Measurements from ENCODE around the gene NBPF26.
"Not testable (repeated sequence)": the region's sequence is repeated elsewhere in the genome, so short reads cannot be mapped to it uniquely, and the experiment has no call there.

Gene NBPF26

GRCh38 chr1:120723715-120724402, at the start of gene NBPF26:
TSS of gene NBPF26 (plus strand) at chr1:120723945.
- DNase-seq: not testable (repeated sequence)

DNA sequence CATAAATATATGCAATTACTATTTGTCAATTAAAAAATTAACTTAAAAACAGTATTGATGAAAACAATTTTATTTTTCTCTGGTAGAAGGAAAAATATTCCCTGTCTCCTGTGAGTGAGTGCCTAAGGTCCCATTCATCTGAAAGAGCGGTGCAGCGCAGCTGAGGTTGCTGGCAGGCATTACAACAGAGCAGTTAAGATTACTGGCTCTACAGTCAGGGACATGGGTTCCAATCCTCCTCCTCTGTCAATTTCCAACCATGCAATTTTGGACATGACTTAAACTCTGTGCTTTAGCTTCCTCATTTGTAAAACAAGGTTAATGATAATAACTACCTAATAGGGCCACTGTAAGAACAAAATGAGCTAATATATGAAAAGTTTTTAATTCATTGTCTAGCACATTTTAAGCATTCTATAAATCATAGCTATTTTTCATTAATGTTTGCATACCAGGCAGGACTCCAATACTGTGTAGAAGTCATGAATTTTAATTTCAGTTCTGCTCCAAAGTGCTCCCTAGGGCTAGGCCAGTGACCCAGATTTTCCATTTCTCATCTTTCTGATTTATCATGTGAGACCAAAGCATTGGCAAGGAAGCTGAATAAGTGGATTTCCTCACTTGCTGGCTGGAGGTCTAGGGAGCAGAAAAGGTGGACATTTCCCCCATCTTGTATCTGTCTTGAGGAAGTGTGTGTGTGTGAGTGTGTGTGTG, 43.5 kb upstream of the NBPF26 start:
- not testable (repeated sequence) for DNase-seq

GRCh38 chr1:120680938-120681337, 42.8 kb upstream of the NBPF26 start:
- DNase-seq: not testable (repeated sequence)

- DNase-seq: not testable (repeated sequence)
Observed at GRCh38 chr1:120684397-120684796, 39.3 kb upstream of the NBPF26 start.

- not testable (repeated sequence) for DNase-seq
Observed at GRCh38 chr1:120685622-120686021, 38.1 kb upstream of the NBPF26 start.

DNA sequence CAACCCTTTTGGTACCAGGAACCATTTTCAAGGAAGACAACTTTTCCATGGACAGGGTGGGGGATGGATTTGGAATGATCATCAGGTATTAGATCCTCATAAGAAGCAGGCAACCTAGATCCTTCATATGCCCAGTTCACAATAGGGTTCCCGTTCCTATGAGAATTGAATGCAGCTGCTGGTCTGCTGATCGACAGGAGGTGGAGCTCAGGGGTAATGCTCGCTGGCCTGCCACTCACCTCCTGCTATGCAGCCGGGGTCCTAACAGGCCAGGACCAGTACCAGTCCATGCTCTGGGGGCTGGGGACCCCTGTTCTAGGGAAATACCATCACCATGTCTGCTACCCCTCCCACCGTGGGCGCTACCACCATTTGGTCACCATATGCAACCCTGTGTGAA, 36.5 kb upstream of the NBPF26 start:
- not testable (repeated sequence) for DNase-seq

DNA sequence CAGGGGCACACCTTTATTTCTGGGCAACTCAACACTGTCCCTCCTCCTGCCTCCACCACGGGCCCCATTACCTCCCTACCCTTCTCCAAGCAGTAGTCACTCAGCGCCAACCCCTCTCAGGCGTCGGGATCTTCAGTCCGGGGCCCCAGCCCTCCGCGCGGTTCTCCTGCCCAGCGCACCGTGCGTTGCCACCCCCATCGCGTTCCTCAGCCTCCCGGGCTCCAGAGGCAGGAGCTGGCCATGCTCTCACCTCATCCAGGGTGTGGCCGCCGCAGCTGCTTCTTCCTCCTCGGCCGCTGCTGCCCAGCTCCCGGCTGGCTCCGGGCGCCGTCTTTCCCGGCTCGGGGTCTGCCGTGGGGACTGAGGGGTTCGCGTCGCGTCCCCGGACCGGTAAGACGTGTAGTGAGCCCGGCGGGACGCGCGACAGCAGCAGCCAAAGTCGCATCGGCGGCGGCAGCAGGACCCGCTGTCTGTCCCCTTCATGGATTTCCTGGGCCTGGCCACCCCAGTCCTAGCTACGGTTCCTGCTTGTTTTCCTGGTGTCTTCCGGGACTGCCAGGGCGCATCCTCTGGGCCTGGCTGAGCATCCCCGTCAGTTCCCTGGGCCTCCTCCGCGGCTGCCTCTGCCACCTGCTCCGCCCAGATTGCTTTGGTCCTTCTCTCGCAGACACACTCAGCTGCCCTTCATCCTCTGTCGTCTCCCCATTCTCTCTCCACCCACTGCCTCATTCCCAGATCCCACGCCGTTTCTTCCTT, 22.8 kb upstream of the NBPF26 start:
- not testable (repeated sequence) for DNase-seq

DNA sequence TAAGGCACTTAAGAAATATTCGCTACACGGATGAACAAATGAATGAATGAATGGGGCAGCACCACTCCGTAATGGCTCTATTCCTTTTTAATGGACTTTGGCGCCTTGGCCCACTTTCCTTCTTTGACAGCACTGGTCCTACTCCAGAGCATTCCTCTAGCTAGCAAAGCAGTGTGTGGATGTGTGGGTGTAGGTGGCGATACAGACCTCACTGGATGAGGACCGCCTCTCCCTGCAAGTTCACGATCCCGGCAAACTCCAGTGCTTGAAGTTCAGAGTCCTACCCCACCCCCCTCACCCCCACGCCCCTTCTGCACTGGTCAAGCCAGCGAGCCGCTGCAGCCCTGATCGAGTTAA, 409 bp upstream of the NBPF26 start:
- not testable (repeated sequence) for DNase-seq

DNA sequence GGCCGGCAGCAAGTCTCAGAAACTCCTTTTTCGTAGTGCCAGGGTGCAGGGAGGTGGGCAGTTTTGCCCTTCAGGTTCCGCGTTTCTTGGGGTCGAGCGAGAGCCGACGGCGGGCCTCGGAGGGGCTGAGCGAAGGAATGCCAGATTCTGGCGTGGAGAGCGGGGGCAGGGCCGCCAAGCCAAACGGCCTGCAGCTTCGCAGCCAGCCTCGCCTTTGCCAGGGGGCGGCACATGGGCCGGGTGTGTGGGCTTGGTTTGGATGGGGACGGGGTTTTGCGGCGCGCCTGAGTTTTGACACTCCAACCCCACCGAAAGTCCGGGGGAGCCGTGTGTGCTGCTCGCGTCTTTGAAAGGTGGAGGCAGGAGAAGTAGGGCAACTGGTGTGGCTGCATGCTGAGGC, 762 bp downstream of the NBPF26 start:
- not testable (repeated sequence) for DNase-seq

DNA sequence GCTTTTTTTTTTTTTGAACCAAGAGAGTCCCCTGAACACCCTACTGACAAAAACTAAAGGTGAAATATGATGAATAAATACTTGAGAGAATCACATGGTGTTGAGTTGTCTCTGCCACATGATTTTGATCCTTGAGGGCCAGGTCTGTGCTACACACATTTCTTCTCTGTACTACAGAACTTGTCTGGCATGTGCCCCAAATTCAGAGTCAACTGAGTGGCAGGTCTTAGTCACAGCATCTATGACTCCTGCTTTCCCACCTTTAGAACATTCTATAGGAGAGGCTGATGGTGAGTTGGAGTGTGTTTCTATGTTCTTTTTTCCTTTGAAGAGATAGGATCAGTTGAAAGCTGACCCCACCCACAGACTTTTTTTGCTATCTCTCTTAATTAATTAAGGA, 5.1 kb downstream of the NBPF26 start:
- DNase-seq: not testable (repeated sequence)

DNA sequence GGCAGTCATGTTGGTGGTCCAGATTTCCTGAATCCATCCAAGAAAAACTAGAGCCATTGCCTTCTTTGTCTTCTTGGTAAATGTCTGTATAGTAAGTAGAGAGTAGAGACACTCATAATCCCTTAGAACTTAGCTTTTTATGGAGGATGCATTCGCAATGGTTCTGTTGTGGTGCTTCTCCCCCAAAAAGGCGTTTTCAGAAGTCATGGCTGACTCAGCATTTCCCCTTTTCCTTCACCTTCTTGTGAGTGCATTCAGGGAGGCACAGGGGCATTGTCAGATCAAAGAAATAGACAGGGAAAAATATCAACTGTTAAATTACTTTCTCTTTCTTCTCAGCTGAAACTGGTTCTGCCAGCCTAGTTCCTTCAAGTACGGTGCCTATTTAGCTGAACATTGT, 45.3 kb downstream of the NBPF26 start:
- not testable (repeated sequence) for DNase-seq

DNA sequence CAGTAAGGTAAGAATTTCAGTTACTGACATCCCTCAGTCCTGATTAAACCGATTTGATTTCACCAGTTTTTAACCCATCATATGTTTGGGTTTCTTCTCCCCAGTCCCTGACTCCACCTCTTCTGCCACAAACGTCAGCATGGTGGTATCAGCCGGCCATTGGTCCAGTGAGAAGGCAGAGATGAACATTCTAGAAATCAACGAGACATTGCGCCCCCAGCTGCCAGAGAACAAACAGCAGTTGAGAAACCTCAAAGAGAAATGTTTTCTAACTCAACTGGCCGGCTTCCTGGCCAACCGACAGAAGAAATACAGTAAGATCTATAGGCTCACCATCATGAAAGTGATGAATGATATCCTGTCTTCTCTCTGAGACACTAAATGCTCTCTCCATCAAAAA, 81.7 kb downstream of the NBPF26 start:
- not testable (repeated sequence) for DNase-seq

- DNase-seq: not testable (repeated sequence)
Observed at GRCh38 chr1:120811822-120812221, 88.1 kb downstream of the NBPF26 start.

- not testable (repeated sequence) for DNase-seq
Observed at GRCh38 chr1:120825051-120825450, 101.3 kb downstream of the NBPF26 start.

- DNase-seq: not testable (repeated sequence)
Observed at GRCh38 chr1:120826623-120827022, 102.9 kb downstream of the NBPF26 start.

DNA sequence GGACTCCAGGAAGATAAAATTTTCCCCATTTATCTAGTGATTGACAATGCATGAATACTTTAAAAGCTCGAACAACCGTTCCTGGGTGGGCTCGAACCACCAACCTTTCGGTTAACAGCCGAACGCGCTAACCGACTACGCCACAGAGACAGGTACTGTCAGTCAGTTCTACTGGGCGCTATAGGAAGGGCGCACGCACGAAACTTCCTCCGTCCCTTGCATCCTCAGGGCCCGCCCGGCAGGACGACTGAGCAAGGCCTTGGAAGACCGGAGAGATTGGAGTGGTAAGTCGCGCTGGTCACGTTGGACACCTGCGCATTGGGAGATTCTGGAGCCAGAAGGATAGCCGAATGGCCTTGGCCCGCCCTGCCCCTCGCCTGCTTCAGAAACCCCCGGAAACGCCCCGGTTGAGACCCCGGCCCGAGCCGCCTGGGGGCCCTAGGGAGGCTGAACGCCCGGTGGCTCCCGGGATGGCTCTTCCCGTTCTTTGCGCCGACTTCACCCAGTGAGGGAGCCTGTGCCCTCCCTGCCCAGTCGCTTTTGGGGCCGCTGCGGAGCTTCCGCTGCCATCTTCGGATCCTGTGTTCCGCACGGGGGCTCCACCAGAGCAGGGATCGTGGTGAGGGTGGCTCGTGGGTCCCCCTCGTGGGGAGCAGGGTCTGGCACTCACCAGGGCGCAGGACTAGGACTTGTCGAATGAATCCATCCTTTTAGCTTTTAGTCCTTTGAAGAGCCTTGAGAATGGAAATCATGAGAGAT, 120.6 kb downstream of the NBPF26 start:
- not testable (repeated sequence) for DNase-seq

DNA sequence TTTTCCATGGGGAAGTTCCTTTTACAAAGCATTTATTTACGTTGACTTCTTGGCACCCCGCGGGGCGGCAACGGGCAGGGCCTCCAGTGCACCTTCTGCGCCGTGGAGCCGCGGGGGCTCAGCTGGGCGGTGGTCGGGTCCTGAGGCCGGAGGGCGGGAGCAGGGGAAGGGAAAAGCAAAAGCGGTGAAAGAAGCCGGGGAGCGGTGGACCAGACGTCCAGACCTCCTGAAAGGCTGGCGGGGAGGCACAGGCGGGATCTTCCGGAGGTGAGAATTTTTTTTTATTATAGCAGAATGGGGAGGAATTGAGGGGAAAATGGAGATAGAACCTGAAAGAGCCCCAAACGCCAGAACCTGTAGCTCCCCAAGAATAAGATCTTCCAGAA, 121.2 kb downstream of the NBPF26 start:
- not testable (repeated sequence) for DNase-seq

- not testable (repeated sequence) for DNase-seq
Observed at GRCh38 chr1:120849400-120850286, 125.9 kb downstream of the NBPF26 start.

DNA sequence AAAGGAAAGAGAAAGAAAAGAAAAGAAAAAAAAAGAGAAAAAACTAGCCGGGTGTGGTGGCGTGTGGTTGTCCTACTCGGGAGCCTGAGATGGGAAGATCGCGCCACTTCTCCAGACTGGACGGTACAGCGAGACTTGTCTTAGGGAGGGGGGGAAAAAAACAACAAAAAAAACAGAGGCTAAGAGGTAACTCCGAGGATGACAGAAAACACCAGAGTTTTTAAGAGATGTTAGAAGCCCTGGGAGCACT, 126.5 kb downstream of the NBPF26 start:
- DNase-seq: not testable (repeated sequence)

DNA sequence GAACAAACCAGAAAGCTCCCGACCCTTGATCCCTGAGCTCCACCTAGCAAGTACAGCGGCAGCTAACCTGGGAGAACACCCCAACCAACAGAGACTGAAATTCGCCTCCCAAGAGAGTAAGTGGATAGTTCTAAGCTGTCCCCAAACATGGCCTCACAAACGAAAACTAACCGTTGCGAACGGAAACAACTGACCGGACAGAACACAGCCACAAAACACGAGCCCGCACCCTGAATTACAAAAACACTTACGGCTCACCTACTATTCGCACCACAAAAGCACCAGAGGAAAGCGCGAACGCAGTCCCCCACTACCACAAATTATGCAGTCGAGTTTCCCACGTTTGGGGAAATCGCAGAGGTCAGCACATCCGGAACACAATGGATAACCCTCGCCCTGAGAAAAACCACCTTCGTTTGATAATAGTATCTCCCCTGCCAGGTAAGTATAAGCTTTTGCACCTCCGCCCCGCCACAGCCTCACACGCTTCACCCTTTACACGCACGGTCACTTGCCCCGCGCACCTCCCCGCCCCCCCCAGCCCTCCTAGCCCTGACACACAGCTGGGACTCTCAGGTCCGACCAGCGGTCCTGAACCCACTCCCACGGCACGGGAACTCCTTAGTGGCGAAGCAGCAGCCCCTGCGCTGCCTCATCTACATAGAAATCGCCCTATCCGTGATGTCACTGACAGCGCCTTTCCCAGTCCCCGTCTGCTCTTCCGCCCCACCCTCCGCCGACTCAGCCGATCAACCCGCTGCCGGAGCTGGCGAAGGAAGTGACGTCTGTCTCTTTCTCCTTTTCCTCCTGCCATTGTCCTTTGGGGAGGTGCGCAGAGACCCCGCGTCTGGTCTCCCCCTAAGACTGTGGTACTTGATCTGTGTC, 127.0 kb downstream of the NBPF26 start:
- peak; percentile 91 for DNase-seq

DNA sequence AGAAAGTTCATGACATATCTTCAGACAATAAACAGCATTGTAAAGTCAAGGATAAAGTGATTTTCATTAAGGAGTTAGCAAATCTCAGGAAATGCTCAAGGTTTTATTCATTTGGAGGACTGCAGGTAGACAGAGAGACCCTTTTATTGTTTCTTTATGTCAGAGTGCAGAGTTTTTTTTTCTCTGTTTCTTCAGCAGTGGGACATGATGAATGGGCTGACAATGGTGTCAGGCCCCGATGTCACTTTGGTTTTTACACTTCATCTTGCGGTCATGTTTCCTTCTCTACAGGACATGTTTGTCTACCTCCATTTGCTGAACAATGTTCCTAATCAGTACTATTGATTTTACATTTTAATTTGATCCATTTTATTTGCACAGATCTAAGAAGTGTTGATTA, 134.4 kb downstream of the NBPF26 start:
- not testable (repeated sequence) for DNase-seq

Measured in DMS153 (cell line).